HEK293 (cell line): ENCODE results near the gene METTL25B.

ENCODE experiments used
- BCL11A ChIP-seq: fragments of 450-650 bp; formaldehyde crosslinking; IDR thresholded peaks from 2 replicates; pipeline ENCODE4 v1.5.1; 2016; ENCODE audit warnings: low read depth, missing biosample characterization, missing genetic modification characterization
- EGR2 ChIP-seq: fragments of 450-650 bp; formaldehyde crosslinking; IDR thresholded peaks from 2 replicates; pipeline ENCODE4 v1.5.1; 2016; ENCODE audit warnings: low read depth, missing biosample characterization, missing genetic modification characterization
- GLIS2 ChIP-seq: fragments of 450-650 bp; formaldehyde crosslinking; IDR thresholded peaks from 2 replicates; pipeline ENCODE4 v1.5.1; 2016; ENCODE audit warnings: missing biosample characterization, missing genetic modification characterization
- KLF16 ChIP-seq: fragments of 450-650 bp; formaldehyde crosslinking; IDR thresholded peaks from 2 replicates; pipeline ENCODE4 v1.5.1; 2017; ENCODE audit warnings: missing biosample characterization, missing genetic modification characterization
- KLF7 ChIP-seq: fragments of 450-650 bp; formaldehyde crosslinking; IDR thresholded peaks from 2 replicates; pipeline ENCODE4 v1.5.1; 2016; ENCODE audit warnings: missing biosample characterization, missing genetic modification characterization, borderline replicate concordance
- SALL2 ChIP-seq: fragments of 450-650 bp; formaldehyde crosslinking; IDR thresholded peaks from 2 replicates; pipeline ENCODE4 v1.5.0; 2017; ENCODE audit warnings: missing biosample characterization, mild to moderate bottlenecking, missing genetic modification characterization, borderline replicate concordance
- SP7 ChIP-seq: fragments of 450-650 bp; formaldehyde crosslinking; IDR thresholded peaks from 2 replicates; pipeline ENCODE4 v1.5.1; 2016; ENCODE audit warnings: missing biosample characterization, missing genetic modification characterization
- ZBTB17 ChIP-seq: fragments of 450-650 bp; formaldehyde crosslinking; IDR thresholded peaks from 2 replicates; pipeline ENCODE4 v1.5.1; 2016; ENCODE audit warnings: missing biosample characterization, missing genetic modification characterization
- ZBTB48 ChIP-seq: fragments of 450-650 bp; formaldehyde crosslinking; IDR thresholded peaks from 2 replicates; pipeline ENCODE4 v1.5.1; 2016; ENCODE audit warnings: missing biosample characterization, missing genetic modification characterization
- ZBTB7A ChIP-seq: fragments of 450-650 bp; formaldehyde crosslinking; IDR thresholded peaks from 2 replicates; pipeline ENCODE4 v1.5.1; 2016; ENCODE audit warnings: low read depth, missing biosample characterization, missing genetic modification characterization
- ZFHX2 ChIP-seq: fragments of 450-650 bp; formaldehyde crosslinking; conservative IDR thresholded peaks from 2 replicates; pipeline ENCODE4 v1.5.1; 2016; ENCODE audit warnings: missing biosample characterization, missing genetic modification characterization
- ZNF2 ChIP-seq: fragments of 450-650 bp; formaldehyde crosslinking; IDR thresholded peaks from 2 replicates; pipeline ENCODE4 v1.5.1; 2016; ENCODE audit warnings: missing biosample characterization, missing genetic modification characterization
- ZNF274 ChIP-seq, 2 experiments: fragments of 200-500 bp in 1 of 2; fragments of 450-650 bp in 1 of 2; sonication (Bioruptor generic) in 1 of 2; formaldehyde crosslinking in 1 of 2; IDR thresholded peaks; 2 replicates each; pipeline versions ENCODE4 v1.5.1 to v1.6.1; 2014 to 2016; ENCODE audit warnings: borderline replicate concordance in 1 of 2, inconsistent platforms in 1 of 2, low read length in 1 of 2, missing biosample characterization in 1 of 2, missing genetic modification characterization in 1 of 2
- ZNF433 ChIP-seq: fragments of 450-650 bp; formaldehyde crosslinking; IDR thresholded peaks from 2 replicates; pipeline ENCODE4 v1.5.1; 2016; ENCODE audit warnings: missing biosample characterization, missing genetic modification characterization, low read depth
- ZNF501 ChIP-seq: fragments of 450-650 bp; formaldehyde crosslinking; IDR thresholded peaks from 2 replicates; pipeline ENCODE4 v1.5.1; 2016; ENCODE audit warnings: missing biosample characterization, missing genetic modification characterization
- ZNF530 ChIP-seq: fragments of 450-650 bp; formaldehyde crosslinking; IDR thresholded peaks from 2 replicates; pipeline ENCODE4 v1.5.1; 2016; ENCODE audit warnings: low read depth, missing biosample characterization, missing genetic modification characterization
- ZNF707 ChIP-seq: fragments of 450-650 bp; formaldehyde crosslinking; IDR thresholded peaks from 2 replicates; pipeline ENCODE4 v1.5.1; 2016; ENCODE audit warnings: missing biosample characterization, missing genetic modification characterization
- ZNF76 ChIP-seq: fragments of 450-650 bp; formaldehyde crosslinking; IDR thresholded peaks from 2 replicates; pipeline ENCODE4; 2016; ENCODE audit warnings: low read depth, missing biosample characterization, missing genetic modification characterization, borderline replicate concordance
- ZNF843 ChIP-seq: fragments of 450-650 bp; formaldehyde crosslinking; IDR thresholded peaks from 2 replicates; pipeline ENCODE4 v1.5.1; 2016; ENCODE audit warnings: missing biosample characterization, missing genetic modification characterization
- TF ChIP-seq, protein P1 (sequence below): fragments of 450-650 bp; formaldehyde crosslinking; IDR thresholded peaks from 2 replicates; pipeline ENCODE4 v1.5.1; 2016; ENCODE audit warnings: missing biosample characterization, missing genetic modification characterization, borderline replicate concordance
- TF ChIP-seq, protein P2 (sequence below): fragments of 450-650 bp; formaldehyde crosslinking; IDR thresholded peaks from 2 replicates; pipeline ENCODE4 v1.5.1; 2016; ENCODE audit warnings: missing biosample characterization, missing genetic modification characterization
- TF ChIP-seq, protein P3 (sequence below): fragments of 450-650 bp; formaldehyde crosslinking; IDR thresholded peaks from 2 replicates; pipeline ENCODE4 v1.5.1; 2016; ENCODE audit warnings: missing biosample characterization, missing genetic modification characterization
- TF ChIP-seq, protein P4 (sequence below): fragments of 450-650 bp; formaldehyde crosslinking; IDR thresholded peaks from 2 replicates; pipeline ENCODE4 v1.5.1; 2016; ENCODE audit warnings: missing biosample characterization, missing genetic modification characterization
- TF ChIP-seq, protein P5 (sequence below): fragments of 450-650 bp; formaldehyde crosslinking; IDR thresholded peaks from 2 replicates; pipeline ENCODE4 v1.5.1; 2016; ENCODE audit warnings: missing biosample characterization, missing genetic modification characterization
- TF ChIP-seq, protein P6 (sequence below): fragments of 450-650 bp; formaldehyde crosslinking; IDR thresholded peaks from 2 replicates; pipeline ENCODE4 v1.5.1; 2016; ENCODE audit warnings: missing biosample characterization, missing genetic modification characterization

Gene METTL25B

DNA sequence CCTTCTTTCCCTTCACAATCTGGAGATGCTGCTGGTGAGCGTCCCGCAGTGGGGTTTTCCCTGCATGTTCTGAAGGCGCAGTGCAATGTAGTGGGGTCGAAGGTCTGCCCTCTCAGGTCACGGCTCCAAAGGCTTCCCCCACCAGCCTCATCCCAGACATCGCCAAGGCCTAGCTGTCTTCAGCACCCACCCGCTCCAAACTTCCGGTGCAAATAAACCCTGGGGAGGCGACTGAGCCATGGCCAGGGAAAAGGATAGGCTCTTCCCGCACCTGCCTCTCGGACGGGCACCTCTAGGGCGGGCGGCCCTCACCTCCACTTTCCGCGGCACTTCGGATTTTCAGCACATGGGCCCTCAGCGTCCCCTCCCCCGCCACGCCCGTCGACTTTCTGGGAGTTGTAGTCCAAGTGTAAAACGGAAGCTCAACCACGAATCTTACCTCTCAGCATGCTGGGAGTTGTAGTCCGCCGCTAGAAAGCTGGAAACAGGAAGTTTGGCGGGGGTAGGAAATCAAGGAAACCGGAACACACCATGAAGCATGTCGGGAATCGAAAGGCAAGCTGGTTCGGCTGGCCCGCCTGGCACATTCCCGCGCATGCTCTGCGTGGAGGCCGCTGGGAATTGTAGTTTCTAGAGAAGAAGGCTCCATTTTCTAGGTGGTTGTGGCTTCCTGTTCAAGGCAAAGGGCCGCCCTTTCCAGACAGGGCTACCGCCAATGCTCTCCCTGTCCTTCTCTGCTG lies 12.6 kb downstream of the METTL25B start, which contains the start of gene MRPL24 (continued):
- TF ChIP-seq, protein P1, sequence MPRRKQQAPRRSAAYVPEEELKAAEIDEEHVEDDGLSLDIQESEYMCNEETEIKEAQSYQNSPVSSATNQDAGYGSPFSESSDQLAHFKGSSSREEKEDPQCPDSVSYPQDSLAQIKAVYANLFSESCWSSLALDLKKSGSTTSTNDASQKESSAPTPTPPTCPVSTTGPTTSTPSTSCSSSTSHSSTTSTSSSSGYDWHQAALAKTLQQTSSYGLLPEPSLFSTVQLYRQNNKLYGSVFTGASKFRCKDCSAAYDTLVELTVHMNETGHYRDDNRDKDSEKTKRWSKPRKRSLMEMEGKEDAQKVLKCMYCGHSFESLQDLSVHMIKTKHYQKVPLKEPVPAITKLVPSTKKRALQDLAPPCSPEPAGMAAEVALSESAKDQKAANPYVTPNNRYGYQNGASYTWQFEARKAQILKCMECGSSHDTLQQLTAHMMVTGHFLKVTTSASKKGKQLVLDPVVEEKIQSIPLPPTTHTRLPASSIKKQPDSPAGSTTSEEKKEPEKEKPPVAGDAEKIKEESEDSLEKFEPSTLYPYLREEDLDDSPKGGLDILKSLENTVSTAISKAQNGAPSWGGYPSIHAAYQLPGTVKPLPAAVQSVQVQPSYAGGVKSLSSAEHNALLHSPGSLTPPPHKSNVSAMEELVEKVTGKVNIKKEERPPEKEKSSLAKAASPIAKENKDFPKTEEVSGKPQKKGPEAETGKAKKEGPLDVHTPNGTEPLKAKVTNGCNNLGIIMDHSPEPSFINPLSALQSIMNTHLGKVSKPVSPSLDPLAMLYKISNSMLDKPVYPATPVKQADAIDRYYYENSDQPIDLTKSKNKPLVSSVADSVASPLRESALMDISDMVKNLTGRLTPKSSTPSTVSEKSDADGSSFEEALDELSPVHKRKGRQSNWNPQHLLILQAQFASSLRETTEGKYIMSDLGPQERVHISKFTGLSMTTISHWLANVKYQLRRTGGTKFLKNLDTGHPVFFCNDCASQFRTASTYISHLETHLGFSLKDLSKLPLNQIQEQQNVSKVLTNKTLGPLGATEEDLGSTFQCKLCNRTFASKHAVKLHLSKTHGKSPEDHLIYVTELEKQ (tag by site-specific recombination) = no peak
- TF ChIP-seq ZFHX2 = peak; percentile 63
- TF ChIP-seq BCL11A = peak; percentile 74; the same call in 1 of the 2 replicates
- TF ChIP-seq GLIS2 (tag by site-specific recombination) = peak; percentile 92
- TF ChIP-seq, protein P2, sequence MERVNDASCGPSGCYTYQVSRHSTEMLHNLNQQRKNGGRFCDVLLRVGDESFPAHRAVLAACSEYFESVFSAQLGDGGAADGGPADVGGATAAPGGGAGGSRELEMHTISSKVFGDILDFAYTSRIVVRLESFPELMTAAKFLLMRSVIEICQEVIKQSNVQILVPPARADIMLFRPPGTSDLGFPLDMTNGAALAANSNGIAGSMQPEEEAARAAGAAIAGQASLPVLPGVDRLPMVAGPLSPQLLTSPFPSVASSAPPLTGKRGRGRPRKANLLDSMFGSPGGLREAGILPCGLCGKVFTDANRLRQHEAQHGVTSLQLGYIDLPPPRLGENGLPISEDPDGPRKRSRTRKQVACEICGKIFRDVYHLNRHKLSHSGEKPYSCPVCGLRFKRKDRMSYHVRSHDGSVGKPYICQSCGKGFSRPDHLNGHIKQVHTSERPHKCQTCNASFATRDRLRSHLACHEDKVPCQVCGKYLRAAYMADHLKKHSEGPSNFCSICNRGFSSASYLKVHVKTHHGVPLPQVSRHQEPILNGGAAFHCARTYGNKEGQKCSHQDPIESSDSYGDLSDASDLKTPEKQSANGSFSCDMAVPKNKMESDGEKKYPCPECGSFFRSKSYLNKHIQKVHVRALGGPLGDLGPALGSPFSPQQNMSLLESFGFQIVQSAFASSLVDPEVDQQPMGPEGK = peak; percentile 93
- peak; percentile 75; the same call in 1 of the 2 replicates for TF ChIP-seq ZBTB48 (tag by site-specific recombination)
- 0 out of 2 replicates have a peak, but pooled peaks have one; percentile 22 for TF ChIP-seq SALL2 (tag by site-specific recombination)
- TF ChIP-seq, protein P3, sequence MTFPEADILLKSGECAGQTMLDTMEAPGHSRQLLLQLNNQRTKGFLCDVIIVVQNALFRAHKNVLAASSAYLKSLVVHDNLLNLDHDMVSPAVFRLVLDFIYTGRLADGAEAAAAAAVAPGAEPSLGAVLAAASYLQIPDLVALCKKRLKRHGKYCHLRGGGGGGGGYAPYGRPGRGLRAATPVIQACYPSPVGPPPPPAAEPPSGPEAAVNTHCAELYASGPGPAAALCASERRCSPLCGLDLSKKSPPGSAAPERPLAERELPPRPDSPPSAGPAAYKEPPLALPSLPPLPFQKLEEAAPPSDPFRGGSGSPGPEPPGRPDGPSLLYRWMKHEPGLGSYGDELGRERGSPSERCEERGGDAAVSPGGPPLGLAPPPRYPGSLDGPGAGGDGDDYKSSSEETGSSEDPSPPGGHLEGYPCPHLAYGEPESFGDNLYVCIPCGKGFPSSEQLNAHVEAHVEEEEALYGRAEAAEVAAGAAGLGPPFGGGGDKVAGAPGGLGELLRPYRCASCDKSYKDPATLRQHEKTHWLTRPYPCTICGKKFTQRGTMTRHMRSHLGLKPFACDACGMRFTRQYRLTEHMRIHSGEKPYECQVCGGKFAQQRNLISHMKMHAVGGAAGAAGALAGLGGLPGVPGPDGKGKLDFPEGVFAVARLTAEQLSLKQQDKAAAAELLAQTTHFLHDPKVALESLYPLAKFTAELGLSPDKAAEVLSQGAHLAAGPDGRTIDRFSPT (tag by site-specific recombination) = peak; percentile 52; the same call in 1 of the 2 replicates
- peak; percentile 77; the same call in 1 of the 2 replicates for TF ChIP-seq ZNF2 (tag by site-specific recombination)
- TF ChIP-seq ZNF530 = no peak
- TF ChIP-seq, protein P4, sequence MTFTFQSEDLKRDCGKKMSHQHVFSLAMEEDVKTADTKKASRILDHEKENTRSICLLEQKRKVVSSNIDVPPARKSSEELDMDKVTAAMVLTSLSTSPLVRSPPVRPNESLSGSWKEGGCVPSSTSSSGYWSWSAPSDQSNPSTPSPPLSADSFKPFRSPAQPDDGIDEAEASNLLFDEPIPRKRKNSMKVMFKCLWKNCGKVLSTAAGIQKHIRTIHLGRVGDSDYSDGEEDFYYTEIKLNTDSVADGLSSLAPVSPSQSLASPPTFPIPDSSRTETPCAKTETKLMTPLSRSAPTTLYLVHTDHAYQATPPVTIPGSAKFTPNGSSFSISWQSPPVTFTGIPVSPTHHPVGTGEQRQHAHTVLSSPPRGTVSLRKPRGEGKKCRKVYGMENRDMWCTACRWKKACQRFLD (tag by site-specific recombination) = no peak
- TF ChIP-seq ZNF843 (tag by site-specific recombination) = 0 out of 2 replicates have a peak, but pooled peaks have one; percentile 19
- peak; percentile 93 for TF ChIP-seq ZNF501 (tag by site-specific recombination)
- peak; percentile 78 for TF ChIP-seq KLF16 (tag by site-specific recombination)
- no peak for TF ChIP-seq ZNF274 (IDR thresholded peaks at IDR 0.05; ENCODE audit: low read length)
- no peak for TF ChIP-seq ZNF274 (tag by site-specific recombination; IDR thresholded peaks at IDR 0.05; ENCODE audit: borderline replicate concordance)
- TF ChIP-seq KLF7 (tag by site-specific recombination) = peak; percentile 96; the same call in 1 of the 2 replicates
- TF ChIP-seq, protein P5, sequence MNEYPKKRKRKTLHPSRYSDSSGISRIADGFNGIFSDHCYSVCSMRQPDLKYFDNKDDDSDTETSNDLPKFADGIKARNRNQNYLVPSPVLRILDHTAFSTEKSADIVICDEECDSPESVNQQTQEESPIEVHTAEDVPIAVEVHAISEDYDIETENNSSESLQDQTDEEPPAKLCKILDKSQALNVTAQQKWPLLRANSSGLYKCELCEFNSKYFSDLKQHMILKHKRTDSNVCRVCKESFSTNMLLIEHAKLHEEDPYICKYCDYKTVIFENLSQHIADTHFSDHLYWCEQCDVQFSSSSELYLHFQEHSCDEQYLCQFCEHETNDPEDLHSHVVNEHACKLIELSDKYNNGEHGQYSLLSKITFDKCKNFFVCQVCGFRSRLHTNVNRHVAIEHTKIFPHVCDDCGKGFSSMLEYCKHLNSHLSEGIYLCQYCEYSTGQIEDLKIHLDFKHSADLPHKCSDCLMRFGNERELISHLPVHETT = peak; percentile 55; the same call in 1 of the 2 replicates
- no peak for TF ChIP-seq ZNF433 (tag by site-specific recombination)
- peak; percentile 79; the same call in 1 of the 2 replicates for TF ChIP-seq SP7 (tag by site-specific recombination)
- TF ChIP-seq, protein P6, sequence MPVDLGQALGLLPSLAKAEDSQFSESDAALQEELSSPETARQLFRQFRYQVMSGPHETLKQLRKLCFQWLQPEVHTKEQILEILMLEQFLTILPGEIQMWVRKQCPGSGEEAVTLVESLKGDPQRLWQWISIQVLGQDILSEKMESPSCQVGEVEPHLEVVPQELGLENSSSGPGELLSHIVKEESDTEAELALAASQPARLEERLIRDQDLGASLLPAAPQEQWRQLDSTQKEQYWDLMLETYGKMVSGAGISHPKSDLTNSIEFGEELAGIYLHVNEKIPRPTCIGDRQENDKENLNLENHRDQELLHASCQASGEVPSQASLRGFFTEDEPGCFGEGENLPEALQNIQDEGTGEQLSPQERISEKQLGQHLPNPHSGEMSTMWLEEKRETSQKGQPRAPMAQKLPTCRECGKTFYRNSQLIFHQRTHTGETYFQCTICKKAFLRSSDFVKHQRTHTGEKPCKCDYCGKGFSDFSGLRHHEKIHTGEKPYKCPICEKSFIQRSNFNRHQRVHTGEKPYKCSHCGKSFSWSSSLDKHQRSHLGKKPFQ (tag by site-specific recombination) = 0 out of 2 replicates have a peak, but pooled peaks have one; percentile 31
- peak; percentile 46; the same call in 1 of the 2 replicates for TF ChIP-seq EGR2
- TF ChIP-seq ZBTB17 = peak; percentile 99
- peak; percentile 100 for TF ChIP-seq ZNF76 (tag by site-specific recombination)
- TF ChIP-seq ZNF707 (tag by site-specific recombination) = no peak
- 0 out of 2 replicates have a peak, but pooled peaks have one; percentile 54 for TF ChIP-seq ZBTB7A (tag by site-specific recombination)
